Calu3 (cell line): Measurements from ENCODE around the gene ASIC5. TPM values are rescaled to one million over a fixed set of nuclear protein-coding genes. Genes with fewer than 3 reads are reported as not detected.

Source experiments
- BruUV-seq: library from RNA; stranded (reverse); fragments of 400-500 nt; replicated peaks from 2 replicates; lab custom pipeline; 2021; lab: Mats Ljungman, UMichigan
- CTCF ChIA-PET: fragments of 300-600 bp; sonication (Branson Sonifier 250); formaldehyde crosslinking; loops from one replicate; lab custom pipeline; 2022; ENCODE audit warnings: antibody characterized with exemption; lab: Charles Lee
- DNase-seq: peaks from one replicate; pipeline ENCODE4 v3.0.0; 2022
- H3K27ac Mint-ChIP-seq: one replicate; pipeline ENCODE4 v1.8.0; 2022; ENCODE audit warnings: mixed read lengths; ENCODE audit not compliant: unreplicated experiment
- H3K27me3 Mint-ChIP-seq: one replicate; pipeline ENCODE4 v1.8.0; 2022; ENCODE audit warnings: mixed read lengths; ENCODE audit not compliant: unreplicated experiment
- H3K36me3 Mint-ChIP-seq: one replicate; pipeline ENCODE4 v1.8.0; 2022; ENCODE audit warnings: mild to moderate bottlenecking, moderate library complexity, mixed read lengths; ENCODE audit not compliant: insufficient read depth, unreplicated experiment
- H3K4me1 Mint-ChIP-seq: one replicate; pipeline ENCODE4 v1.8.0; 2022; ENCODE audit warnings: mild to moderate bottlenecking, low read depth, mixed read lengths; ENCODE audit not compliant: unreplicated experiment
- H3K4me3 Mint-ChIP-seq: one replicate; pipeline ENCODE4 v1.8.0; 2022; ENCODE audit warnings: mild to moderate bottlenecking, low read depth, moderate library complexity, mixed read lengths; ENCODE audit not compliant: unreplicated experiment
- H3K9me3 Mint-ChIP-seq: one replicate; pipeline ENCODE4 v1.8.0; 2022; ENCODE audit warnings: low read depth, mixed read lengths; ENCODE audit not compliant: unreplicated experiment
- CTCF ChIP-seq: fragments of 200-600 bp; IDR thresholded peaks from one replicate; pipeline ENCODE4 v1.8.0; 2022; ENCODE audit warnings: antibody characterized with exemption; ENCODE audit not compliant: unreplicated experiment
- intact Hi-C: fragments of 100-400 bp; cut with micrococcal nuclease; formaldehyde crosslinking; loops from one replicate; pipeline ENCODE4 v1.10.0; 2022; ENCODE audit not compliant: unreplicated experiment
- total RNA-seq: library from RNA; stranded (reverse); gene quantifications from 2 replicates; pipeline ENCODE4 v1.2.3, GENCODE V29; 2022

The ASIC5 gene
- total RNA-seq, 1 experiment from 2014 or later, result not detected

- intact Hi-C loops, result loop anchor here (10.0 kb wide), 1 partner anchor 95 kb away; no protein-coding TSS in a partner anchor
- H3K27ac Mint-ChIP-seq, result no peak overlapping the region
- no TSS peak for BruUV-seq
- H3K36me3 Mint-ChIP-seq, result peaks cover 5% of the 10 kb centered on the region
- DNase-seq, result no peak
- no peaks in the 10 kb centered on the region for H3K27me3 Mint-ChIP-seq
- CTCF ChIA-PET, result no interaction called here
- H3K9me3 Mint-ChIP-seq, result no peaks in the 10 kb centered on the region
- no peak overlapping the region for H3K4me3 Mint-ChIP-seq
- no peaks in the 10 kb centered on the region for H3K4me1 Mint-ChIP-seq
- TF ChIP-seq CTCF, result no peak
Observed at GRCh38 chr4:155789391-155789790, 76.7 kb downstream of the ASIC5 start.

- Mint-ChIP-seq H3K4me1 (no peaks in the 10 kb centered on the region), H3K36me3 (peaks cover 5% of the 10 kb centered on the region), H3K4me3 (no peak overlapping the region), H3K27ac (no peak overlapping the region), H3K9me3 (no peaks in the 10 kb centered on the region), H3K27me3 (no peaks in the 10 kb centered on the region)
- no peak for TF ChIP-seq CTCF
- no TSS peak for BruUV-seq
- DNase-seq, result peak; percentile 28
- CTCF ChIA-PET, result interaction anchor here (0.8 to 1.4 kb wide), 6 partner anchors 83 to 383 kb away, joined by 3 to 6 read pairs (median 4); no protein-coding TSS in a partner anchor
- intact Hi-C loops, result loop anchor here (1.0 to 10.0 kb wide), 4 partner anchors 92 to 383 kb away; no protein-coding TSS in a partner anchor
Observed at GRCh38 chr4:155787113-155787710, 78.9 kb downstream of the ASIC5 start.

GRCh38 chr4:155785828-155786227 is 80.2 kb downstream of the ASIC5 start:
- H3K4me3 Mint-ChIP-seq, result no peak overlapping the region
- BruUV-seq, result no TSS peak

GRCh38 chr4:155784637-155785036 is 81.4 kb downstream of the ASIC5 start:
- no peak for DNase-seq
- CTCF ChIA-PET, result no interaction called here
- no peak overlapping the region for H3K4me3 Mint-ChIP-seq
- no TSS peak for BruUV-seq
- no peaks in the 10 kb centered on the region for H3K27me3 Mint-ChIP-seq
- intact Hi-C loops, result loop anchor here (10.0 kb wide), 1 partner anchor 90 kb away; no protein-coding TSS in a partner anchor
- H3K27ac Mint-ChIP-seq, result no peak overlapping the region
- peaks cover 9% of the 10 kb centered on the region for H3K4me1 Mint-ChIP-seq
- peaks cover 5% of the 10 kb centered on the region for H3K36me3 Mint-ChIP-seq
- TF ChIP-seq CTCF, result no peak
- no peaks in the 10 kb centered on the region for H3K9me3 Mint-ChIP-seq

More at GRCh38 chr4:155785828-155786227, 80.2 kb downstream of the ASIC5 start:
- Mint-ChIP-seq H3K9me3 (no peaks in the 10 kb centered on the region), H3K36me3 (peaks cover 5% of the 10 kb centered on the region), H3K27me3 (no peaks in the 10 kb centered on the region), H3K27ac (no peak overlapping the region), H3K4me1 (no peaks in the 10 kb centered on the region)
- DNase-seq, result no peak
- intact Hi-C loops, result loop anchor here (2.0 to 10.0 kb wide), 2 partner anchors 91 to 257 kb away; no protein-coding TSS in a partner anchor
- CTCF ChIA-PET, result no interaction called here
- TF ChIP-seq CTCF, result no peak
